PC-9 (cell line): Measurements from ENCODE around the gene SF3B4.

Experiments
- EZH2 ChIP-seq: fragments of 200-600 bp; sonication (generic); IDR thresholded peaks from 2 replicates; pipeline ENCODE4 v1.8.0; 2017; ENCODE audit warnings: antibody characterized with exemption, low read depth
- TF ChIP-seq, protein P1 (sequence below): fragments of 200-600 bp; sonication (generic); conservative IDR thresholded peaks from 2 replicates; pipeline ENCODE4 v1.6.1; 2017; ENCODE audit warnings: mixed run types, antibody characterized with exemption, mild to moderate bottlenecking, moderate library complexity

- TF ChIP-seq, protein P1, sequence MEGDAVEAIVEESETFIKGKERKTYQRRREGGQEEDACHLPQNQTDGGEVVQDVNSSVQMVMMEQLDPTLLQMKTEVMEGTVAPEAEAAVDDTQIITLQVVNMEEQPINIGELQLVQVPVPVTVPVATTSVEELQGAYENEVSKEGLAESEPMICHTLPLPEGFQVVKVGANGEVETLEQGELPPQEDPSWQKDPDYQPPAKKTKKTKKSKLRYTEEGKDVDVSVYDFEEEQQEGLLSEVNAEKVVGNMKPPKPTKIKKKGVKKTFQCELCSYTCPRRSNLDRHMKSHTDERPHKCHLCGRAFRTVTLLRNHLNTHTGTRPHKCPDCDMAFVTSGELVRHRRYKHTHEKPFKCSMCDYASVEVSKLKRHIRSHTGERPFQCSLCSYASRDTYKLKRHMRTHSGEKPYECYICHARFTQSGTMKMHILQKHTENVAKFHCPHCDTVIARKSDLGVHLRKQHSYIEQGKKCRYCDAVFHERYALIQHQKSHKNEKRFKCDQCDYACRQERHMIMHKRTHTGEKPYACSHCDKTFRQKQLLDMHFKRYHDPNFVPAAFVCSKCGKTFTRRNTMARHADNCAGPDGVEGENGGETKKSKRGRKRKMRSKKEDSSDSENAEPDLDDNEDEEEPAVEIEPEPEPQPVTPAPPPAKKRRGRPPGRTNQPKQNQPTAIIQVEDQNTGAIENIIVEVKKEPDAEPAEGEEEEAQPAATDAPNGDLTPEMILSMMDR = no peak
- TF ChIP-seq EZH2 = no peak
These were observed 37.8 kb upstream of the SF3B4 start for GRCh38 chr1:149965440-149965839.
